Smooth muscle cell (in vitro differentiated cells): Measurements from ENCODE around the gene DPP6. TPM values are rescaled to one million over a fixed set of nuclear protein-coding genes. Genes with fewer than 3 reads are reported as not detected.

Experiments
- DNase-seq: peaks from one replicate; lab custom pipeline; 2025; ENCODE audit not compliant: unreplicated experiment; lab: John Stamatoyannopoulos, UW
- H2AFZ ChIP-seq: fragments of 200-600 bp; sonication (generic); 2 replicates; pipeline ENCODE4 v1.6.0; 2016; ENCODE audit warnings: antibody characterized with exemption, low read depth, mild to moderate bottlenecking
- H3F3A ChIP-seq: fragments of 200-600 bp; sonication (generic); 2 replicates; pipeline ENCODE4 v1.6.0; 2017; ENCODE audit warnings: antibody characterized with exemption, low read depth
- H3K27ac ChIP-seq: fragments of 200-600 bp; sonication (generic); 2 replicates; pipeline ENCODE4 v1.5.1; 2016; ENCODE audit warnings: low read depth, mild to moderate bottlenecking
- H3K27me3 ChIP-seq: fragments of 200-600 bp; sonication (generic); 2 replicates; pipeline ENCODE4 v1.6.1; 2016; ENCODE audit warnings: low read depth, mild to moderate bottlenecking
- H3K36me3 ChIP-seq: fragments of 200-600 bp; sonication (generic); 2 replicates; pipeline ENCODE4 v1.5.1; 2016; ENCODE audit warnings: low read depth
- H3K4me1 ChIP-seq: fragments of 200-600 bp; sonication (generic); 2 replicates; pipeline ENCODE4 v1.5.1; 2016; ENCODE audit warnings: low read depth
- H3K4me2 ChIP-seq: fragments of 200-600 bp; sonication (generic); 2 replicates; pipeline ENCODE4 v1.6.0; 2016; ENCODE audit warnings: mild to moderate bottlenecking
- H3K4me3 ChIP-seq: fragments of 200-600 bp; sonication (generic); 2 replicates; pipeline ENCODE4 v1.5.1; 2016; ENCODE audit warnings: mild to moderate bottlenecking
- H3K79me2 ChIP-seq: fragments of 200-600 bp; sonication (generic); 2 replicates; pipeline ENCODE4 v1.6.0; 2016; ENCODE audit warnings: low read depth, mild to moderate bottlenecking
- H3K9ac ChIP-seq: fragments of 200-600 bp; sonication (generic); 2 replicates; pipeline ENCODE4 v1.6.0; 2016; ENCODE audit warnings: low read depth
- H3K9me3 ChIP-seq: fragments of 200-600 bp; sonication (generic); replicated peaks from 2 replicates; pipeline ENCODE4 v1.5.1; 2016; ENCODE audit warnings: low read depth
- H4K20me1 ChIP-seq: fragments of 200-600 bp; sonication (generic); 2 replicates; pipeline ENCODE4 v1.6.0; 2016; ENCODE audit warnings: low read depth
- WGBS: methylation state at CpG from one replicate; pipeline ENCODE4 v1.1.7; 2016; ENCODE audit warnings: low lambda C conversion rate; 5-methylcytosine and 5-hydroxymethylcytosine counted together
- polyA plus RNA-seq: library from polyadenylated mRNA; unstranded; fragments of >200 nt; fragmentation: Nextera tagmentation; extraction: Ambion mirVana; gene quantifications from 2 replicates; pipeline ENCODE4 v1.2.1, GENCODE V29; 2016
- total RNA-seq: library from RNA; depleted of rRNA; stranded (reverse); fragments of >200 nt; gene quantifications from 2 replicates; pipeline ENCODE4 v1.2.3, GENCODE V29; 2014
- TF ChIP-seq, protein P1 (sequence below): fragments of 200-600 bp; sonication (generic); IDR thresholded peaks from 2 replicates; pipeline ENCODE4 v1.5.1; 2017; ENCODE audit warnings: borderline replicate concordance, mild to moderate bottlenecking, antibody characterized with exemption; ENCODE audit not compliant: insufficient read depth, poor library complexity, severe bottlenecking

The DPP6 gene
- total and polyA plus RNA-seq, 2 experiments from 2014 or later, result 0.72 TPM; not detected in 1

DNA sequence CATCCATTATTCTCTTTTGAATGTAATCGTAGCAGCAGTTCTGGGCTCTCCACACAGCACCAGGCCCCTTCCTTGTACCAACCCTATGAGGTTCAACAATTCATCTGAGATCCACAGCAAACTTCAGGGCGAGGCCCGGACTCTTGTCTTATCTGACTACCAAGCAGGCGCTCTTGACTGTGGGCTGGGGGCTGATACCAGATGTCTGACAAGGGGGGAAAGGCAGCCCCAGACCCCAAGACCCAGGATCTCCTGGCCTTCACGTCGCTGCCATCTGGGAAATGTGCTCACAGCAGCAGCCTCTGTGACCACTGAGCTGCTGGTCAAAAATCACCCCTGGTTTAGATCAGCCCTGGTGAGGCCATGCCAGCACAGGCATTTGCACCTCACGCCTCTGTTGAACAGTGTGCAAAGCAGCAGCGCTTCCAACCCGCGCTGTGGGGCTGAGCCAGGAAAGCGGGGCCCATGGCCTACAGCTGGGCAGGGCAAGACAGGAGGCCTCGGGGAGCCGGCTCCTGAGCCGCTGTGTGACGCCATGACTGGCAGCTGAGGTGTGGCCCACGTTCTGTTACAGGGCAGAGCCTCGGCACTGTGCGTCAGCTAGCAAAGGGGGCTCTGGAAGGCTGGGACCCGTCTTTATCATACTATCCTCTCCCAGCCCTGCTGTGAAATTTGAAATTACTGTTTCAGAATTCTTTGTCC lies 806.8 kb downstream of the DPP6 start:
- Histone ChIP-seq H2AFZ (no peak overlapping the region), H3K27ac (no peak overlapping the region), H3K79me2 (no peaks in the 10 kb centered on the region), H3F3A (no peaks in the 10 kb centered on the region), H3K9me3 (no peaks in the 10 kb centered on the region), H3K27me3 (no peaks in the 10 kb centered on the region), H4K20me1 (no peaks in the 10 kb centered on the region), H3K4me3 (no peak overlapping the region), H3K36me3 (no peaks in the 10 kb centered on the region), H3K9ac (no peak overlapping the region), H3K4me2 (no peak overlapping the region), H3K4me1 (no peaks in the 10 kb centered on the region)
- DNase-seq, result no peak
- 94% methylated on average over 19 of the region's 19 CpGs for WGBS
- TF ChIP-seq, protein P1, sequence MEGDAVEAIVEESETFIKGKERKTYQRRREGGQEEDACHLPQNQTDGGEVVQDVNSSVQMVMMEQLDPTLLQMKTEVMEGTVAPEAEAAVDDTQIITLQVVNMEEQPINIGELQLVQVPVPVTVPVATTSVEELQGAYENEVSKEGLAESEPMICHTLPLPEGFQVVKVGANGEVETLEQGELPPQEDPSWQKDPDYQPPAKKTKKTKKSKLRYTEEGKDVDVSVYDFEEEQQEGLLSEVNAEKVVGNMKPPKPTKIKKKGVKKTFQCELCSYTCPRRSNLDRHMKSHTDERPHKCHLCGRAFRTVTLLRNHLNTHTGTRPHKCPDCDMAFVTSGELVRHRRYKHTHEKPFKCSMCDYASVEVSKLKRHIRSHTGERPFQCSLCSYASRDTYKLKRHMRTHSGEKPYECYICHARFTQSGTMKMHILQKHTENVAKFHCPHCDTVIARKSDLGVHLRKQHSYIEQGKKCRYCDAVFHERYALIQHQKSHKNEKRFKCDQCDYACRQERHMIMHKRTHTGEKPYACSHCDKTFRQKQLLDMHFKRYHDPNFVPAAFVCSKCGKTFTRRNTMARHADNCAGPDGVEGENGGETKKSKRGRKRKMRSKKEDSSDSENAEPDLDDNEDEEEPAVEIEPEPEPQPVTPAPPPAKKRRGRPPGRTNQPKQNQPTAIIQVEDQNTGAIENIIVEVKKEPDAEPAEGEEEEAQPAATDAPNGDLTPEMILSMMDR, result no peak

DNA sequence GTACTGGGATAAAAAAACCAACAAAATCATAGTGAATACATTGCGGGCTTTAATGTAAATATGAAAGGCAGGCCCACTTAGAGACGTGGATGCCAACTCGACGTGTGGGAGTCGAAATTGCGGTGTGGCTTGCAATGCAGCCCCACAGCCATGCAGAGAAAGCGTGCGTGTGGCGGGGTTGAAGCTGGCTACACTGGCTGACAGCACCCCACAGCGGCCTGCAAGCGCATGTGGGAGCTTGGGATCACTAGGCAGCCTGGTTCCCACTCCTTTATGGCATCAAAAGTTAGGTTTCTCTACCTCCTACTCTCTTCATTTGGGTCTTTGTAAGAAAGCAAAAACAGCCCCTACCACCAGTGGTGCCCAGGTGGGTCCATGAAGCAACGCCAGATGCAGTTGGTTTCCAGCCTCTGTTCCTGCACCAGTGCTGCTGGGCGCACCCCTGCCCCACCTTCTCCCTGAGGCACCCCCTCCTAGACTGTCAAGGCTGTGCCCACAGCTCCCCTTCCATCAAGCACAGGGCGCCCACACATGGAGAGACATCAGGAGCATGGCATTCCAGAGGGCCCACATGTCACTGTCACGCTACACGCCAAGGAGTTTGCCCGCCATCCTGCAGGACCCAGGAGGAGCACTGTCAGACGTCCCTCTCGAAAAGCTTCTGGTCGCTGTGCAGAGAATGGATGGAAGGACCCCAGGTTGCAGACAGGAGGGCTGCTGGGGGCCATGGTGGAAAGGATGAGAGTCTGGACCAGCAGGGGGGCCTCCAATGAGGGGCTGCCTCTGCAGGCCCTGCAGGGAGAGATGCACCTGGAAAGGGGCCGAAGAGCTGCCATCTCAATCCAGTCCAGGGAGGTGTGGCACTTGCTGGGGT lies 807.8 kb downstream of the DPP6 start:
- H3K9me3 ChIP-seq, result no peaks in the 10 kb centered on the region
- H3K36me3 ChIP-seq, result no peaks in the 10 kb centered on the region
- no peak overlapping the region for H3K4me3 ChIP-seq
- H3K27me3 ChIP-seq, result no peaks in the 10 kb centered on the region
- no peak overlapping the region for H3K27ac ChIP-seq
- no peaks in the 10 kb centered on the region for H3K4me1 ChIP-seq
- no peaks in the 10 kb centered on the region for H3F3A ChIP-seq
- no peak overlapping the region for H3K9ac ChIP-seq
- no peaks in the 10 kb centered on the region for H4K20me1 ChIP-seq
- H3K4me2 ChIP-seq, result no peak overlapping the region
- no peak overlapping the region for H2AFZ ChIP-seq
- no peak for DNase-seq
- TF ChIP-seq, protein P1, result no peak
- H3K79me2 ChIP-seq, result no peaks in the 10 kb centered on the region
- 95% methylated on average over 21 of the region's 21 CpGs for WGBS

DNA sequence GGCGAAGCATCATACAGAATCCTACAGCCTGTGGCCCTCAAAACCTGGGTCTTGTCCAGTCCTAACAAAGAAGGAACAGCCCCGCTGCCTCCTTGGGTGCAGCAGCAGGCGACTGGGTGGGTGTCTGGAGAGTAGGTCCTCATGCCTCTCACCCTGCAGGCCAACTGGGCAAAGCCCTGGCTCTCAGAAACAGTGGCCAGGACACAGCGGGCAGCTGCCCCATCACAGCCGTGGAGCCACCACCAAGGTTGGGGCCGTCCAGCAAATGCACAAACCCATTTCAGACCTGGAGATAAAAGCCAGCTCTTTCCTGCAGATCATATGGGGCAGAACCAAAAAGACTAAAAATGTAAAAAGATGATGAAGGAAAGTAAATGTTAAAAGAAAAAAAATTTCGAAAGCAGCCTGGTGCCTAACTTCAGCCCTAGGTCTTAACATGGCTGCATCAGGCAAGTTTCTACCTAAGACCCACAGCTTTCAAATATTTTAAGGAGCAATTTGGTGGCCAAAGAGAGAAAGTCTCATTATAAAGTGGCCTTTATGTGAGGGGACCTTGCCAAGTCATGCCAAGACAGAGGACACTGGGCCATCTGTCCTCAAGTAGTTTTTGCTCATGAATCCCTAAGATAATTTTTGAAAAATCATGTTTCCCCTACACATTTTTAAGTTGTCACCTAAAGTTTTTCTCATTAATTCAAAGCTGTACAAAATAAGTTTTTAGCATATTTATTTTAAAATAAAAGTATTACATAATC lies 808.6 kb downstream of the DPP6 start:
- H3K27ac ChIP-seq, result no peak overlapping the region
- no peaks in the 10 kb centered on the region for H3K79me2 ChIP-seq
- H3K36me3 ChIP-seq, result no peaks in the 10 kb centered on the region
- H3K4me3 ChIP-seq, result no peak overlapping the region
- no peak overlapping the region for H3K4me2 ChIP-seq
- TF ChIP-seq, protein P1, result no peak
- H2AFZ ChIP-seq, result no peak overlapping the region
- DNase-seq, result no peak
- H3K9ac ChIP-seq, result no peak overlapping the region
- no peaks in the 10 kb centered on the region for H4K20me1 ChIP-seq
- 94% methylated on average over 7 of the region's 7 CpGs for WGBS
- no peaks in the 10 kb centered on the region for H3F3A ChIP-seq
- H3K9me3 ChIP-seq, result no peaks in the 10 kb centered on the region
- H3K27me3 ChIP-seq, result no peaks in the 10 kb centered on the region
- no peaks in the 10 kb centered on the region for H3K4me1 ChIP-seq
